HG02840 (cell line): ENCODE data around the gene ALDH16A1.
A peak's percentile ranks its signal among the peaks of the same experiment; 100 is the strongest.
"Not testable (repeated sequence)": the region's sequence is repeated elsewhere in the genome, so short reads cannot be mapped to it uniquely, and the experiment has no call there.

ENCODE experiments used
- ATAC-seq: cut with Tn5 transposase; IDR thresholded peaks from one replicate; pipeline ENCODE4 v1.9.1; 2021; ENCODE audit warnings: mild to moderate bottlenecking, moderate library complexity, moderate number of reproducible peaks; ENCODE audit not compliant: unreplicated experiment, low FRiP score

ALDH16A1 gene

GRCh38 chr19:49461656-49462055 lies 8.6 kb downstream of the ALDH16A1 start:
- ATAC-seq: no peak

- no peak for ATAC-seq
Observed at GRCh38 chr19:49462492-49462891, 9.5 kb downstream of the ALDH16A1 start.

GRCh38 chr19:49463960-49464740 lies 11.1 kb downstream of the ALDH16A1 start:
- no peak for ATAC-seq

- ATAC-seq: no peak
Observed at GRCh38 chr19:49465371-49465770, 12.3 kb downstream of the ALDH16A1 start.

GRCh38 chr19:49468199-49468598 lies 15.2 kb downstream of the ALDH16A1 start:
- no peak for ATAC-seq

- peak; percentile 64 for ATAC-seq
Observed at GRCh38 chr19:49468746-49469447, 15.9 kb downstream of the ALDH16A1 start.

- ATAC-seq: peak; percentile 45
Observed at GRCh38 chr19:49469828-49470614, 17.0 kb downstream of the ALDH16A1 start.

- no peak for ATAC-seq
Observed at GRCh38 chr19:49470615-49470978, 17.6 kb downstream of the ALDH16A1 start.

GRCh38 chr19:49472936-49473335 lies 19.9 kb downstream of the ALDH16A1 start:
- no peak for ATAC-seq

GRCh38 chr19:49473501-49473867 lies 20.5 kb downstream of the ALDH16A1 start:
- not testable (repeated sequence) for ATAC-seq

GRCh38 chr19:49473868-49474541 lies 21.0 kb downstream of the ALDH16A1 start, which contains the start of gene FLT3LG:
FLT3LG (plus strand) TSS chr19:49474215; CDS start chr19:49474640, 425 bp downstream.
- peak; percentile 48 for ATAC-seq

GRCh38 chr19:49474542-49474924 lies 21.5 kb downstream of the ALDH16A1 start:
- ATAC-seq: no peak

- no peak for ATAC-seq
Observed at GRCh38 chr19:49475191-49475917, 22.3 kb downstream of the ALDH16A1 start.

GRCh38 chr19:49475995-49476880 lies 23.2 kb downstream of the ALDH16A1 start:
- no peak for ATAC-seq

GRCh38 chr19:49479975-49480628 lies 27.1 kb downstream of the ALDH16A1 start:
- ATAC-seq: no peak

- no peak for ATAC-seq
Observed at GRCh38 chr19:49481020-49481683, 28.1 kb downstream of the ALDH16A1 start.

GRCh38 chr19:49486232-49486631 lies 33.2 kb downstream of the ALDH16A1 start:
- ATAC-seq: no peak

GRCh38 chr19:49486710-49487276 lies 33.8 kb downstream of the ALDH16A1 start:
- no peak for ATAC-seq
